Activated CD8-positive, alpha-beta memory T cell treated with anti-CD3 and anti-CD28 coated beads for 1 hour (primary cell): ENCODE measurements around the gene BRI3.
"Not testable (repeated sequence)": the region's sequence is repeated elsewhere in the genome, so short reads cannot be mapped to it uniquely, and the experiment has no call there.

Source experiments
- DNase-seq, 2 donors: peaks; one replicate each; pipeline ENCODE4 v3.0.0-alpha.2; 2020; ENCODE audit warnings: low read depth in 1 of 2; ENCODE audit errors: extremely low read depth in 1 of 2

BRI3 gene

GRCh38 chr7:98303906-98304305 lies 22.4 kb downstream of the BRI3 start:
- no peak for DNase-seq

- no peak for DNase-seq
Measured at GRCh38 chr7:98305951-98306535, 24.6 kb downstream of the BRI3 start.

GRCh38 chr7:98307971-98308466 lies 26.5 kb downstream of the BRI3 start:
- no peak for DNase-seq

- no peak for DNase-seq
Measured at GRCh38 chr7:98309566-98309965, 28.1 kb downstream of the BRI3 start.

GRCh38 chr7:98312201-98312600 lies 30.7 kb downstream of the BRI3 start:
- no peak for DNase-seq

DNA sequence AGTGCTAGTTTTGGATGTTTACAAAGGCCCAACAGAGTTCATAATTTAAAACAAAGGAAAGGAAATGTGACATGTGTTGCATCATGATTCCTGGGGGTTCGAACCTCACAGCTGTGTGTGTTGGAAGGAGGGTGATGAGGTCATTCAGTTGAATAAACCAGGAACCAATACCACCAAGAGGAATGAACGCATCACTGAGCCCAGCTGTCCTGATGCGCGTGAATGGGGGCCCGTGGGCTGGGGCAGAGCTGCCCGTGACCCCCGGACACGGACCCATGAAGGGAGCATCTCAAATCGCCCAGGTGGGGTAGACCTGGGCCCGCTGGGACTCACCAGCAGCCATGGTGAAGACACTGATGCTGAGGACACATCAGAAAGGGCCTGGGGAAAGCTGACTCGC lies 33.0 kb downstream of the BRI3 start:
- DNase-seq, result no peak

- no peak for DNase-seq
Measured at GRCh38 chr7:98315318-98315993, 34.0 kb downstream of the BRI3 start.

- not testable (repeated sequence) for DNase-seq
Measured at GRCh38 chr7:98315994-98316527, 34.6 kb downstream of the BRI3 start.

GRCh38 chr7:98317366-98318040 lies 36.0 kb downstream of the BRI3 start:
- DNase-seq, result no peak

GRCh38 chr7:98319176-98319575 lies 37.7 kb downstream of the BRI3 start:
- no peak for DNase-seq

DNA sequence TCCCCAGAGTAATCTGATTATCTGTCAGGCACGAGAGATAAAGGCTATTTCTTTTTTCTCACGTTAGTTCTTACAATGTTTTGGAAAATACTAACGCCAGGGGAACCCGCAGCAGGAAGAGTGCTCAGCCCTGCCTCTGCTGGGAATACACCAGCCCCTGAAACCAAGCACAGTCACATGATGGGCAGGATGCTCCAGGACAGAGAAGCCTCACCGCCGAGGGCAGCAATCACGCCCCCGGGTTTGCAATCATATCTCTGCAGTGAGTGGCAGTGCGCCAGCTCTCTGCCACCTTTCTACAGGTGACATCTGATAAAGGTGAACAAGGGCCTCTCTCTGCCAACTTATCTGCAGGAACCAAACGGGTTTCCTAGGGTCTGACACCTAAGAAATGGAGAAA lies 39.8 kb downstream of the BRI3 start:
- no peak for DNase-seq

GRCh38 chr7:98322331-98323270 lies 41.1 kb downstream of the BRI3 start:
- DNase-seq, result no peak

DNA sequence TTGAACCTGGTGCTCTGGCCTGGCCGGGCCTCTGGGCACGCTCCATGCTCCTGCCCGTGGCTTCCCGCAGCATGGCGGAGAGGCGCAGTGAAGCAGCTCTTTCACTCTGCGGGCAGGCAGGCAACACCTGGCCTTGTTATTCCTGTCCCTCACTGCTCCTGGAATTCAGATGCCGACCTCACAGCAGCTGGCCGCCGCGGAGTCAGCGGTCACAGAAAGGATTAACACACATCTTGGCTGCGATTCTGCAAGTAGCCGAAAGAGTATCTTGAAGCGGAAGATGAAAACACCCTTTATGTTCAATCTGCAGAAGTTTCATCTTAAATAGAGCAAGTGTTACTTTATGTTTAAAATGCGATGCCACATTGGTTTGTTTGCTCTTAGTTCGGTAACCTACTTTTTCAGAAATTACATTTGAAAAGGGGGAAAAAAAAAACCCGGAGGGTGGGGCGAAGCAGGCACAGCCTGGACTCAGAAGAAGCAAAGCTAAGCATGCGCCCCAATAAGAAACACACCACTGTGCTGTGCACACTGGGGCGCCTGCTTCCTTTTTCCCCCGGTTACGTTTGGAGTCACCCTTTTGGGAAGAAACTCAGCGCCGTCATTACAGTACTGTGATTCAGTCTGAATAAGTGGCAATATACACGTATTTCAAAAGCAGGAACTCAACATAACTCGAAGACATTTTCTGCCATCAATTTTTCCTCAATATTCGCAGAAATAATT lies 42.3 kb downstream of the BRI3 start:
- no peak for DNase-seq

DNA sequence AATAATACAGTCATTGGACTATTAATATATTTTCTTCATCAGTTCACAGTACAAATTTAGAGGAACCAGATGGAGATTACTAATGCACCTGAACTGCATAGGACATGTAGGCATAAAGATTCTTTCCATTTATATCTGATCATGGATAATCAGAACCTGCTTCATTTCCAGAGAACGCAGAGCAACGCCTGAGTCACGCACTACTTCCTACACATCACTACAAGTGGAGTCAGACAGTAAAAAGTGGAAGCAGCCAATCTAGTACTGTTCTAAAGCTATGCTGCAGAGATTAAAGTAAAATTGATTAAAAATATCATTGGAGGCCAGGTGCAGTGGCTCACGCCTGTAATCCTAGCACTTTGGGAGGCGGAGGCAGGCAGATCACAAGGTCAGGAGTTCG lies 43.3 kb downstream of the BRI3 start:
- DNase-seq, result no peak

DNA sequence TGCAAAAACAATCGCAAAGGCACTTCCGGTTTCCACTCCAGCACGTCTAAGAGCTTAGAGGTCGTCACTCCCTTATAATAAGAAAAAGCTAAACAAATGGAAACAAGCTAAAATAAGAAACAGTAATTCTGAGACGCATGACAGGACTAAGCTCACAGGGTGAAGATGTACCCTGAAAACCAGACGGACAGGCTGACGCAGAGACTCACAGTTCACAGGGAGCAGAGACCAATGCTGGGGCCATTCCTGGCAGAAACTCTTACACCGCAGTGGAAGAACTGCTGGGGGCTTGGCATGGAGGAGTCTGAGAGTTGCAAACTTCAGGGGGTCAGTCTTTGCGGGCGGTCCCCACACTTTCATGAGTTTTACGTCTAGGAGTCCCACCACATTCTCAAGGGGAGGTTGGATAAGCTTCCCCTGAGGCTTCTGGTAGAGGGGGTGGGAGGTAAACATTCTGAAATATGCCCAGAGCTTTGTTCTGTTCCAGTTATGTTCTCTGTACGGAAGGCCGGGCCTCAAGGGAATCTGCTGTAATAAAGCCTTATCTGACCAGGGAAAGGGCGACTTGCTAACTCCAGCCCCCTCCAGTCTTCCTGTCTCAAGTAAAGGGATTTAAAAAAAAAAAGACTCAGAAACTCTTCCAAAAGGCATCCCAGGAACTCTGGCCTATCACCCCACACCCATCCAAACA lies 47.8 kb downstream of the BRI3 start:
- DNase-seq, result no peak

GRCh38 chr7:98329791-98330373 lies 48.4 kb downstream of the BRI3 start:
- no peak for DNase-seq

- no peak for DNase-seq
Measured at GRCh38 chr7:98330926-98331529, 49.5 kb downstream of the BRI3 start.

DNA sequence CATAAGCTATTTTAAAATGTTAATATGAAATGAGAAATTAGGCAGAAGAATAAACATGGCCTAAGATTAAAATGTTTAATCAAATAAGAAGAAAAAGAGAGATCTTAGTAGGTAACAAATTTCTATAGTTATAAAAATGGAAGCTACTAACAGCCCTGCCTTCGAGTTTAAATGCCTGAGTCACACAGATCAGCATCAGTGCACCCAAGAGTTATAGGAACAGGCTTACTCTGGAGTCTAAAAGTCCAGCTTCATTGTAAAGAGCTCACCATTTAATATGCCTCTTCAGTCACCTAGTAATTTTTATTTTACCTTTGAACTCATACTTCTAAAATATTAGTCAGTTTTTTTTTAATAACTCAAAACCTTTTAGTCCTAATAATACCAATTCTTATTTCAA lies 52.6 kb downstream of the BRI3 start:
- DNase-seq, result no peak
